OCI-LY1 (cell line): ENCODE measurements around the gene FDXR.

Experiments
- CTCF ChIP-seq: fragments of 200-600 bp; sonication (generic), shearing (Covaris generic); IDR thresholded peaks from 2 replicates; pipeline ENCODE4 v1.5.1; 2017; ENCODE audit warnings: mild to moderate bottlenecking, antibody characterized with exemption, low read length, moderate library complexity, mixed read lengths
- EZH2 ChIP-seq: fragments of 200-600 bp; sonication (generic), shearing (Covaris generic); IDR thresholded peaks from 2 replicates; pipeline ENCODE4 v1.8.0; 2017; ENCODE audit warnings: borderline replicate concordance, mixed run types, mild to moderate bottlenecking, antibody characterized with exemption, low read length, moderate library complexity, mixed read lengths

GRCh38 chr17:74904687-74905409, 32.1 kb upstream of the FDXR start:
- TF ChIP-seq CTCF (no peak), EZH2 (no peak)
